Measurements from ENCODE around the gene CARS1.

CARS1 gene

GRCh38 chr11:3037040-3037944 is 19.9 kb downstream of the CARS1 start:
- DNase-seq = peak; percentile 3

GRCh38 chr11:3036419-3036818 is 20.8 kb downstream of the CARS1 start:
- DNase-seq = no peak

GRCh38 chr11:3035333-3035732 is 21.9 kb downstream of the CARS1 start:
- DNase-seq = no peak

GRCh38 chr11:3030289-3031070 is 26.7 kb downstream of the CARS1 start:
- peak; percentile 8 for DNase-seq

- DNase-seq = no peak
These were observed 28.4 kb downstream of the CARS1 start for GRCh38 chr11:3028813-3029212.

- DNase-seq = no peak
These were observed 30.4 kb downstream of the CARS1 start for GRCh38 chr11:3026803-3027202.

- no peak for DNase-seq
These were observed 34.2 kb downstream of the CARS1 start for GRCh38 chr11:3022982-3023381.

GRCh38 chr11:3022300-3022967 is 34.8 kb downstream of the CARS1 start:
- DNase-seq = no peak

GRCh38 chr11:3021125-3021524 is 36.1 kb downstream of the CARS1 start:
- no peak for DNase-seq

GRCh38 chr11:3020011-3020410 is 37.2 kb downstream of the CARS1 start:
- DNase-seq = no peak

- no peak for DNase-seq
These were observed 38.6 kb downstream of the CARS1 start for GRCh38 chr11:3018596-3018995.

- no peak for DNase-seq
These were observed 40.4 kb downstream of the CARS1 start for GRCh38 chr11:3016861-3017260.

- no peak for DNase-seq
These were observed 41.4 kb downstream of the CARS1 start for GRCh38 chr11:3015796-3016195.

- DNase-seq = no peak
These were observed 42.3 kb downstream of the CARS1 start for GRCh38 chr11:3014943-3015342.

GRCh38 chr11:3014057-3014938 is 42.9 kb downstream of the CARS1 start:
- DNase-seq = no peak

GRCh38 chr11:3011891-3012885 is 45.0 kb downstream of the CARS1 start:
- no peak for DNase-seq

- DNase-seq = no peak
These were observed 46.5 kb downstream of the CARS1 start for GRCh38 chr11:3010521-3011275.

- no peak for DNase-seq
These were observed 47.2 kb downstream of the CARS1 start for GRCh38 chr11:3010004-3010403.

- no peak for DNase-seq
These were observed 47.7 kb downstream of the CARS1 start for GRCh38 chr11:3009481-3009880.

GRCh38 chr11:3008746-3009336 is 48.4 kb downstream of the CARS1 start:
- no peak for DNase-seq

Measured in NCI-H2171 treated with DMSO at 0.1 percent for 48 hours (cell line).